HEK293 (cell line): ENCODE measurements around the gene IGSF3.

Experiments used
- CTCF ChIA-PET: fragments of 350-600 bp; formaldehyde crosslinking; extraction: SDS; loops from one replicate; lab custom pipeline; 2021; ENCODE audit warnings: antibody characterized with exemption; lab: Yijun Ruan, JAX
- POLR2A ChIA-PET: fragments of 300-600 bp; formaldehyde crosslinking; extraction: SDS; loops from one replicate; lab custom pipeline; 2020; ENCODE audit warnings: antibody characterized with exemption, inconsistent platforms; lab: Yijun Ruan, JAX
- H3K27ac ChIP-seq: fragments of 200-500 bp; sonication (Bioruptor generic); 2 replicates; pipeline ENCODE4 v1.5.1; 2014; ENCODE audit warnings: low read depth, low read length, control low read depth, inconsistent platforms; ENCODE audit errors: extremely low read depth
- H3K36me3 ChIP-seq, 2 experiments: fragments of 200-500 bp in 1 of 2; sonication (Bioruptor generic) in 1 of 2; 1 replicate in 1 of 2; 2 replicates in 1 of 2; pipeline ENCODE4 v1.5.1; 2014 to 2017; ENCODE audit warnings: inconsistent platforms in 2 of 2, low read length in 2 of 2; ENCODE audit not compliant: control insufficient read depth in 2 of 2, insufficient read depth in 1 of 2
- H3K4me1 ChIP-seq: fragments of 200-500 bp; sonication (Bioruptor generic); 2 replicates; pipeline ENCODE4 v1.5.1; 2014; ENCODE audit warnings: mild to moderate bottlenecking, low read length, inconsistent platforms; ENCODE audit not compliant: control insufficient read depth, insufficient read depth
- H3K4me3 ChIP-seq: 2 replicates; pipeline ENCODE4 v1.5.1; 2011; ENCODE audit warnings: low read depth, mild to moderate bottlenecking, control low read depth, low read length, moderate library complexity
- H3K9me3 ChIP-seq: fragments of 200-500 bp; sonication (Bioruptor generic); 2 replicates; pipeline ENCODE4 v1.5.1; 2014; ENCODE audit warnings: low read depth, low read length, inconsistent platforms; ENCODE audit not compliant: control insufficient read depth, insufficient read depth
- AEBP2 ChIP-seq: fragments of 450-650 bp; formaldehyde crosslinking; IDR thresholded peaks from 2 replicates; pipeline ENCODE4 v1.5.1; 2016; ENCODE audit warnings: missing biosample characterization, missing genetic modification characterization, borderline replicate concordance
- INSM2 ChIP-seq: fragments of 450-650 bp; formaldehyde crosslinking; IDR thresholded peaks from 2 replicates; pipeline ENCODE4 v1.5.1; 2016; ENCODE audit warnings: missing biosample characterization, missing genetic modification characterization
- PRDM1 ChIP-seq: fragments of 450-650 bp; formaldehyde crosslinking; IDR thresholded peaks from 2 replicates; pipeline ENCODE4; 2016; ENCODE audit warnings: missing biosample characterization, missing genetic modification characterization
- SP3 ChIP-seq: fragments of 450-650 bp; formaldehyde crosslinking; IDR thresholded peaks from 2 replicates; pipeline ENCODE4 v1.5.1; 2016; ENCODE audit warnings: missing biosample characterization, missing genetic modification characterization
- WT1 ChIP-seq: fragments of 450-650 bp; formaldehyde crosslinking; IDR thresholded peaks from 2 replicates; pipeline ENCODE4 v1.5.1; 2016; ENCODE audit warnings: missing biosample characterization, missing genetic modification characterization
- YY2 ChIP-seq: fragments of 450-650 bp; formaldehyde crosslinking; IDR thresholded peaks from 2 replicates; pipeline ENCODE4 v1.5.1; 2016; ENCODE audit warnings: missing biosample characterization, missing genetic modification characterization
- ZFP69B ChIP-seq: fragments of 450-650 bp; formaldehyde crosslinking; IDR thresholded peaks from 2 replicates; pipeline ENCODE4 v1.5.1; 2016; ENCODE audit warnings: missing biosample characterization, missing genetic modification characterization
- ZNF214 ChIP-seq: fragments of 450-650 bp; formaldehyde crosslinking; IDR thresholded peaks from 2 replicates; pipeline ENCODE4 v1.5.1; 2017; ENCODE audit warnings: missing biosample characterization, mild to moderate bottlenecking, missing genetic modification characterization, borderline replicate concordance
- ZNF23 ChIP-seq: fragments of 450-650 bp; formaldehyde crosslinking; IDR thresholded peaks from 2 replicates; pipeline ENCODE4 v1.5.1; 2016; ENCODE audit warnings: missing biosample characterization, missing genetic modification characterization, borderline replicate concordance
- ZNF311 ChIP-seq: fragments of 450-650 bp; formaldehyde crosslinking; IDR thresholded peaks from 2 replicates; pipeline ENCODE4 v1.5.1; 2017; ENCODE audit warnings: missing biosample characterization, missing genetic modification characterization, borderline replicate concordance
- ZNF362 ChIP-seq: fragments of 450-650 bp; formaldehyde crosslinking; IDR thresholded peaks from 2 replicates; pipeline ENCODE4 v1.5.1; 2016; ENCODE audit warnings: missing biosample characterization, missing genetic modification characterization
- ZNF48 ChIP-seq: fragments of 450-650 bp; formaldehyde crosslinking; IDR thresholded peaks from 2 replicates; pipeline ENCODE4 v1.5.1; 2016; ENCODE audit warnings: missing biosample characterization, missing genetic modification characterization
- ZNF639 ChIP-seq: fragments of 450-650 bp; formaldehyde crosslinking; IDR thresholded peaks from 2 replicates; pipeline ENCODE4 v1.5.1; 2016; ENCODE audit warnings: missing biosample characterization, missing genetic modification characterization
- ZNF768 ChIP-seq: fragments of 450-650 bp; formaldehyde crosslinking; IDR thresholded peaks from 2 replicates; pipeline ENCODE4 v1.5.1; 2018; ENCODE audit warnings: missing biosample characterization, mild to moderate bottlenecking, missing genetic modification characterization
- ZNF830 ChIP-seq: fragments of 450-650 bp; IDR thresholded peaks from 2 replicates; pipeline ENCODE4 v1.5.0; 2018; ENCODE audit warnings: missing biosample characterization, missing genetic modification characterization, low read depth, mild to moderate bottlenecking, moderate library complexity
- ZSCAN23 ChIP-seq: fragments of 450-650 bp; formaldehyde crosslinking; IDR thresholded peaks from 2 replicates; pipeline ENCODE4 v1.5.1; 2016; ENCODE audit warnings: missing biosample characterization, missing genetic modification characterization
- ZSCAN30 ChIP-seq: fragments of 450-650 bp; IDR thresholded peaks from 2 replicates; pipeline ENCODE4 v1.5.1; 2018; ENCODE audit warnings: missing biosample characterization, mild to moderate bottlenecking, missing genetic modification characterization, moderate library complexity

Gene IGSF3

GRCh38 chr1:116569776-116570357 lies 97.7 kb downstream of the IGSF3 start (continued):
- no peak for TF ChIP-seq ZNF639 (tag by site-specific recombination)
- TF ChIP-seq, all 188 proteins: peak for 8

GRCh38 chr1:116569381-116569670 lies 98.2 kb downstream of the IGSF3 start:
- POLR2A ChIA-PET: interaction anchor here (0.8 kb wide), 1 partner anchor 491 kb away, joined by 3 read pairs; the partner anchor contains the start of gene TTF2
- TF ChIP-seq ZSCAN30: no peak
- TF ChIP-seq PRDM1 (tag by site-specific recombination): no peak
- 0 out of 2 replicates have a peak, but pooled peaks have one; percentile 46 for TF ChIP-seq ZNF362 (tag by site-specific recombination)
- no peak for TF ChIP-seq ZNF48 (tag by site-specific recombination)
- Histone ChIP-seq H3K27ac (no peak overlapping the region), H3K4me1 (no peaks in the 10 kb centered on the region; the same call in 1 of the 2 replicates), H3K36me3 (no peaks in the 10 kb centered on the region), H3K4me3 (no peak overlapping the region), H3K9me3 (no peaks in the 10 kb centered on the region)
- CTCF ChIA-PET: interaction anchor here (0.6 to 1.5 kb wide), 8 partner anchors 9 to 715 kb away, joined by 3 to 6 read pairs (median 4); no protein-coding TSS in a partner anchor

GRCh38 chr1:116568662-116569380 lies 98.7 kb downstream of the IGSF3 start:
- H3K4me3 ChIP-seq: no peak overlapping the region
- no peaks in the 10 kb centered on the region; the same call in 1 of the 2 replicates for H3K4me1 ChIP-seq
- no peaks in the 10 kb centered on the region for H3K36me3 ChIP-seq
- CTCF ChIA-PET: interaction anchor here (0.6 to 1.5 kb wide), 7 partner anchors 10 to 489 kb away, joined by 3 to 6 read pairs (median 5); no protein-coding TSS in a partner anchor
- POLR2A ChIA-PET: interaction anchor here (0.8 kb wide), 1 partner anchor 491 kb away, joined by 3 read pairs; the partner anchor contains the start of gene TTF2
- no peaks in the 10 kb centered on the region for H3K9me3 ChIP-seq
- TF ChIP-seq PRDM1 (tag by site-specific recombination): peak; percentile 58; the same call in 1 of the 2 replicates
- no peak for TF ChIP-seq ZNF830 (tag by site-specific recombination)
- H3K27ac ChIP-seq: no peak overlapping the region

GRCh38 chr1:116567790-116568661 lies 99.5 kb downstream of the IGSF3 start:
- ChIA-PET POLR2A (interaction anchor here (0.7 kb wide), 1 partner anchor 1164 kb away, joined by 5 read pairs; no protein-coding TSS in a partner anchor), CTCF (interaction anchor here (1.5 kb wide), 2 partner anchors 10 to 429 kb away, joined by 5 to 6 read pairs; no protein-coding TSS in a partner anchor)
- no peak overlapping the region for H3K4me3 ChIP-seq
- no peaks in the 10 kb centered on the region for H3K9me3 ChIP-seq
- H3K27ac ChIP-seq: no peak overlapping the region
- H3K36me3 ChIP-seq: no peaks in the 10 kb centered on the region
- H3K4me1 ChIP-seq: no peaks in the 10 kb centered on the region; the same call in 1 of the 2 replicates
- TF ChIP-seq ZFP69B (tag by site-specific recombination) (no peak), INSM2 (no peak), AEBP2 (tag by site-specific recombination) (no peak), ZNF311 (tag by site-specific recombination) (no peak), SP3 (tag by site-specific recombination) (no peak), WT1 (no peak), PRDM1 (tag by site-specific recombination) (no peak), ZNF23 (tag by site-specific recombination) (no peak), ZSCAN23 (tag by site-specific recombination) (no peak), YY2 (no peak), ZNF768 (tag by site-specific recombination) (no peak), ZNF830 (tag by site-specific recombination) (no peak), ZNF214 (tag by site-specific recombination) (no peak)
